ENCODE measurements around the gene LOC128125822.
A peak's percentile ranks its signal among the peaks of the same experiment; 100 is the strongest.

Gene LOC128125822

GRCh38 chr6:63598049-63599036 lies 26.1 kb downstream of the LOC128125822 start:
- Mint-ChIP-seq H3K4me3 (peak overlapping the region; percentile 94), H3K9me3 (peaks cover 3% of the 10 kb centered on the region), H3K36me3 (ENCODE audit: low read depth) (no peaks in the 10 kb centered on the region), H3K27me3 (ENCODE audit: low read depth) (no peaks in the 10 kb centered on the region), H3K27ac (ENCODE audit: unreplicated experiment) (peak overlapping the region; percentile 94), H3K4me1 (peaks cover 18% of the 10 kb centered on the region)
- peak; percentile 55 for DNase-seq (ENCODE audit: low read depth, low spot score)
- peak; percentile 91 for TF ChIP-seq CTCF (conservative IDR thresholded peaks at IDR 0.05)

- H3K9me3 Mint-ChIP-seq: peaks cover 3% of the 10 kb centered on the region
- H3K4me1 Mint-ChIP-seq: peaks cover 18% of the 10 kb centered on the region
- no peaks in the 10 kb centered on the region for H3K36me3 Mint-ChIP-seq (ENCODE audit: low read depth)
- peak overlapping the region; percentile 94 for H3K4me3 Mint-ChIP-seq
- H3K27me3 Mint-ChIP-seq (ENCODE audit: low read depth): no peaks in the 10 kb centered on the region
- H3K27ac Mint-ChIP-seq (ENCODE audit: unreplicated experiment): no peak overlapping the region
- no peak for DNase-seq (ENCODE audit: low read depth, low spot score)
- no peak for TF ChIP-seq CTCF (conservative IDR thresholded peaks at IDR 0.05)
Observed at GRCh38 chr6:63599243-63599642, 27.0 kb downstream of the LOC128125822 start.

GRCh38 chr6:63600136-63600535 lies 27.9 kb downstream of the LOC128125822 start:
- Mint-ChIP-seq H3K27me3 (ENCODE audit: low read depth) (peaks cover 1% of the 10 kb centered on the region), H3K9me3 (peaks cover 3% of the 10 kb centered on the region), H3K27ac (ENCODE audit: unreplicated experiment) (no peak overlapping the region), H3K4me1 (peaks cover 18% of the 10 kb centered on the region), H3K36me3 (ENCODE audit: low read depth) (no peaks in the 10 kb centered on the region), H3K4me3 (no peak overlapping the region)
- no peak for TF ChIP-seq CTCF (conservative IDR thresholded peaks at IDR 0.05)
- DNase-seq (ENCODE audit: low read depth, low spot score): no peak

GRCh38 chr6:63609231-63609630 lies 37.0 kb downstream of the LOC128125822 start:
- Mint-ChIP-seq H3K4me1 (no peaks in the 10 kb centered on the region), H3K4me3 (no peak overlapping the region), H3K27ac (ENCODE audit: unreplicated experiment) (no peak overlapping the region), H3K27me3 (ENCODE audit: low read depth) (peaks cover 2% of the 10 kb centered on the region), H3K36me3 (ENCODE audit: low read depth) (no peaks in the 10 kb centered on the region), H3K9me3 (no peaks in the 10 kb centered on the region)
- DNase-seq (ENCODE audit: low read depth, low spot score): no peak
- no peak for TF ChIP-seq CTCF (conservative IDR thresholded peaks at IDR 0.05)

- no peaks in the 10 kb centered on the region for H3K36me3 Mint-ChIP-seq (ENCODE audit: low read depth)
- no peaks in the 10 kb centered on the region for H3K9me3 Mint-ChIP-seq
- H3K27me3 Mint-ChIP-seq (ENCODE audit: low read depth): no peaks in the 10 kb centered on the region
- H3K4me1 Mint-ChIP-seq: no peaks in the 10 kb centered on the region
- no peak for TF ChIP-seq CTCF (conservative IDR thresholded peaks at IDR 0.05)
- no peak overlapping the region for H3K4me3 Mint-ChIP-seq
- DNase-seq (ENCODE audit: low read depth, low spot score): no peak
- H3K27ac Mint-ChIP-seq (ENCODE audit: unreplicated experiment): no peak overlapping the region
Observed at GRCh38 chr6:63610944-63611343, 38.7 kb downstream of the LOC128125822 start.

Measured in neural crest cell (in vitro differentiated cells).